Non-pigmented ciliary epithelial cell (primary cell): ENCODE measurements around the gene DBNDD2.

Experiments used
- DNase-seq: peaks from one replicate; pipeline ENCODE4 v3.0.0-alpha.2; 2010; ENCODE audit warnings: low read depth

The DBNDD2 gene, protein sequence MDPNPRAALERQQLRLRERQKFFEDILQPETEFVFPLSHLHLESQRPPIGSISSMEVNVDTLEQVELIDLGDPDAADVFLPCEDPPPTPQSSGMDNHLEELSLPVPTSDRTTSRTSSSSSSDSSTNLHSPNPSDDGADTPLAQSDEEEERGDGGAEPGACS

DNA sequence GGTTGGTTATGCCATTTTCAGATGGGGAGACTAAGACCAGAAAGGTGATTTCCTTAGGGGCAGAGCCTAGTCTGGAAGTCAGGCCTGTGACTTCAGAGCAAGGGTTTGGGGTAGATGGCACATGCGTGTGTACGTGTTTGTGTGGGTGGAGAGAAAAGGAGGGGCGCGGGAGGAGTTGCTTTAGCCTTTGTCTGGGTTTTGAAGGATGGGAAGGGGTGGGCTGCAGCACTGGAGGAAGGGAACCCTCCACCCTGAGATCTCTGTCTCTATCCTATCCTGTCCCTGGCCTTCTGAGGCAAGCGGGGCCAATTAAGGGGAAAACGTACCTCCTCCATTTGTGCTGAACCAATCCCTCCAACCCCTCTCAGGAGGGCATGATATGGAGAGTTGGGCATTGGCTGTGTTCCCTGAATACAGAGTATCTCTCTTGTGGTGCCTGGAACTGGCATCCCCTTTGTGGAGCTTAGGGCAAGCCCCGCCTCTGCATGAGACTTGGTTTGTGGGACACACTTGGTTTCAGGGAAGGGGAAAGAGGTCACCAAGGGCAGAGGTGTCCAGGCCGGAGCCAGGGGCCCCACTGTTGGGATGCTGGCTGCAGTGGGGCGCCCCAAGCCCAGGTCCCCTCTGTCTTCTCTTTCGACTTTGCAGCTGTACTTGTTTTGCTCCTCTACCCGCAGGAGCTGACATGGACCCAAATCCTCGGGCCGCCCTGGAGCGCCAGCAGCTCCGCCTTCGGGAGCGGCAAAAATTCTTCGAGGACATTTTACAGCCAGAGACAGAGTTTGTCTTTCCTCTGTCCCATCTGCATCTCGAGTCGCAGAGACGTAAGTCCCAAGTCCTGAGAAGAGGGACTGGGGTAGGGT, at the start of gene DBNDD2:
Gene DBNDD2, plus strand, starts transcription at position 507 of the 863 bp plus-strand sequence. Its CDS starts 179 bp downstream, at position 686.
- DNase-seq, result no peak

- DNase-seq, result no peak
Observed at GRCh38 chr20:45359069-45359405, 49.1 kb upstream of the DBNDD2 start.

DNA sequence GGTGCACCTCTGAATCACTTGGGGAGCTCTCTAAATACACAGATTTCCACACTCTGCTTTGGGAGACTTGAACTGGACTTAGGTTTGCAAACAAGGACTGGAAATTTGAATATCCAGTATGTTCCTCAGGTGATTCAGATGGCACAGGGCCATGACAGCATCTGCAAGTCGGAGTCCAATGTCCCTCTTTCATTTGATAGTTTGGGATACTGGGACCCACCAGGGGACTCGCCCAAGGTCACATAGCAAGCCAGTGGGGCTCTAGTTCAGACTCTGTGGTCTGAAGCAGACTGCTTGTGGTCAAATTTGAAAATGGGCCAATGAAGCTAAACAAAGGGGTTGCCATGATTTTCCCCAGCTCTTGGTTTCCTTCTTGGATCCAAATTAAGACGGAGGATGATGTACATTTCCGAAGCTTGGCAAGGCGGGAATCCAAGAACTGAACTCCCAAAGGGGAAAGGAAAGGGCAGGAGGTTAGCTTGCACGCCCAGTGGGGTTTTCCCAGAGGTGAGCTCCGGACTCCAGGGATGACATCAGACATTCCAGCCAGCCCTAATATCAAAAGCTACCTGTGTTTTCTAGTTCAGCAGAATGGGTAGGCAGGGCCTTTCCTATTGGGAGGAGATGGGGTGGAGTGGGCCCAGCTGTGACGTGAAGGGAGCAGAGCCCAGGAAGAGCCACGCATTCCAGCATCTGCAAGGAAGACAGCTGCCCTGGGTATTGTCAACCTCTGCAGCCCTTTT, 48.5 kb upstream of the DBNDD2 start:
- DNase-seq, result no peak

DNA sequence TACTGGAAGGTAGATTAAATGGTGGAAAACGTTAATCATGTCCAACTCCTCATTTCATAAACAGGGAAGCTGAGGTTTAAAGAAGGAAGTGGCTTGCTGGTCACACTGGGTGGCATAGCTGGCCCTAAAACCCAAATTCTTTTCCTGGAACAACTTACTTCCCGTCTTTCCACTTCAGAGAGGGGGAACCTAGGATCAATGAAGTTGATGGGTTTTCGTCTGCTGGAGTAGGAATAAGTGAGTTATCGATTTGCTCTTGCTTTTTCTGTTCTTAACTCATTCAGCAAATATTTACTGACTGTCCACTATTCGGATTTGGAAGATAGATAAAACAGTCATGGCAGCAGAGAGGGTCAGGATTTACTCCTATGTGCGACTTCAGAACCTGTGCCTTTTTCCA, 46.3 kb upstream of the DBNDD2 start:
- no peak for DNase-seq

GRCh38 chr20:45362804-45363610, 45.1 kb upstream of the DBNDD2 start, which contains the start of gene SYS1:
TSS of gene SYS1 (plus strand) at chr20:45363156. CDS start at chr20:45363532, 376 bp downstream.
- DNase-seq, result peak; percentile 95

- DNase-seq, result no peak
Observed at GRCh38 chr20:45363611-45364492, 44.2 kb upstream of the DBNDD2 start.

DNA sequence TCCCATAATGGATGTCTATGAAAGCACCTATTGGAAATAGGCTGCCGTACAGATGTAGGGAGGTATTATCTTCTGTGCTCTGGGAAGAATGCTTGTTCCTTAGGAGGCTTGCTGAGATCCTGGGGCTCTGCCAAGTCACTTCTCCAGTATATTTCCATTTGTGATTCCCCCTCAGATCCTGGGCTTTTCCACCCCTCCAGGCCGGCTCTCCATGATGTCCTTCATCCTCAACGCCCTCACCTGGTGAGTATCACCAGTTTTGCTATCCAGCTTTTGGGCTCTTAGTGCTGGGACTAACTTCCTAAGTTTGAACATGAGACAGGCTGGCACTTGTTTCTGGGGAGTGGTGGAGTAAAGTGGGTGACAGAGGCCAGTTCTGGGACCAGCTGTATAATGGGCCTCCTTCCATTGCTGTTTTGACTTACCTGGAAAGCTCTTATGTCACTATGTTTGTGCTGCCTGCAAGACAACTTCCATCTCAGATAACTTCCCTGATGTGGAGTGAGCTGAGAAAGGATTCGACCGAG, 42.6 kb upstream of the DBNDD2 start:
- DNase-seq, result no peak

GRCh38 chr20:45366192-45366591, 41.9 kb upstream of the DBNDD2 start:
- DNase-seq, result no peak

GRCh38 chr20:45366631-45367030, 41.5 kb upstream of the DBNDD2 start:
- DNase-seq, result no peak

DNA sequence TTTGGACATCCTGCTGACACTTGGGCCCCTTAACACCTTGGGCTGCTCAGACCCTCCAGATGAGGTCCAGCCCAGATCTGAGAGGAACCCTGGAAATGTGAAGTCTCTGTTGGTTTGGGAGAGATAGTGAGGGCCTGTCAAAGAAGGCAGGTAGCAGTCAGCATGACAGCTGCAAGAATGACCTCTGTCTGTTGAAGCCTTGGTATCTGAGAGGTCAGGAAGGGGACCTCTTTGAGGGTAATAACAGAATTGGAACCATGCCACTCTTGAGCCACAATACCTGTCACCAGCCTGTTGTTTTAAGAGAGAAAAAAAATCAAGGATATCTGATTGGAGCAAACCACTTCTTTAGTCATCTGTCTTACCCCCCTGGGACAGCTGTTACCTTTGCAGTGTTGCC, 41.0 kb upstream of the DBNDD2 start:
- DNase-seq, result no peak

GRCh38 chr20:45368221-45368980, 39.7 kb upstream of the DBNDD2 start:
- no peak for DNase-seq

DNA sequence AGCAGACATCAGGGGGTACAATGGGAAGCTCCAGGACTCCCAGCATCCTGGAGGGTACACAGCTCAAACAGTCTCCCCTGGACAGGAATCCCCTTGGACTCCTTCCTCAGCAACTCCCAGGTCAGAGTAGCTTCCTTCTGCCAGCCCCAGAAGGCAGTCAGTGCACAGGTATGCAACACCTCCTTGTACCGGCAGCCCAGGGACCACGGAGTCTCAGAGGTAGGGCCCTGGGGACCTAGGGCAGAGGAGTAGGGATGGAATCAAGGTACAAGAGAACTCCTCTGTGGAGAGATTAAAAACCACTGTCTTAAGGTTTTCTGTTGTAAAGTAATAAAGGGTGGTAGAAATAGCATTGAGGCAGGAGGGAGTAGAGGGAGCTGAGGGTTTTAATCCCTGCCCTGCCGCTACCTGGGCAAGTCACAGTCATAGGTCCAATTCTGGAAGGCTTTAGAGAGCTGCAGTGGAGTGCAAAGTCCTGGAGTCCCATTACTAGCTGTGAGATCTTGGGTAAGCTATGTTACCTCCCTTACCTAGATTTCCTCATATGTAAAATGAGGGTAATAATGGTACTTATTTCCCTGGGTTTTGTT, 37.4 kb upstream of the DBNDD2 start:
- DNase-seq, result no peak

GRCh38 chr20:45372241-45372640, 35.8 kb upstream of the DBNDD2 start:
- DNase-seq, result no peak

DNA sequence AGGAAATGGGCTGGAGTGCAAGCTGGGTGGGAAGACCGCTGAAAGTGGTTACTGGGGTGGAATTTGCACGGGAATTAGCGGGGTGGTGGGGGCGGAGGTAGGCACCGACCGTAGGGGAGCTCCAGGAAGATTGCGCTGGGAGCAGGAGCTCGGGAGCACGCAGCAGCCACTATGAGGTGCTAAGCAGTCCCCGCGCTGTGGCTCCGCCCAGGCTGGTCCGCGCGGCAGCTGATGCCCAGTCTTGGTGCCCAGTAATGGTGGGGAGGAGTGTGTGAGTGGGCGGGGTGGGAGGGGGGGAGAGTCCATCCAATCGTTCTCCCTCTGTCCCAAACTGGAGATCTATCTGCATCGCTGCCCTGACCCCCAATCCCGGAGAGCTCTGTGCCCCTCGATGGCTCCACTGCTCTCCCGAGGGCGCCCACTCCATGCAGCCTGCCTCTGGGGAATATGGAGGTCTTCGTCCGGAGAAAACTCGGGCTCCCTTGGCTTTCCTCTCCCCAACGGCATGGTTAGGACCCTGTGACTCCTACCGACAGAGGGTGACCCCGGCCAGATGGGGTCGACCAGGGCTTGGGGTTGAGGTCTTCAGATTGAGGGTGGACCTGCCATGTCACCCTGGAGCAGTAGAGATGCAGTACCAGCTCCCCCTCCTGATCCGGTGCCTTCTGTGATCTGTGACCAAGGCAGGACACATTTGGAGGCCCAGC, 35.3 kb upstream of the DBNDD2 start:
- no peak for DNase-seq

GRCh38 chr20:45373353-45374100, 34.6 kb upstream of the DBNDD2 start:
- no peak for DNase-seq

GRCh38 chr20:45374101-45374467, 34.0 kb upstream of the DBNDD2 start:
- no peak for DNase-seq

DNA sequence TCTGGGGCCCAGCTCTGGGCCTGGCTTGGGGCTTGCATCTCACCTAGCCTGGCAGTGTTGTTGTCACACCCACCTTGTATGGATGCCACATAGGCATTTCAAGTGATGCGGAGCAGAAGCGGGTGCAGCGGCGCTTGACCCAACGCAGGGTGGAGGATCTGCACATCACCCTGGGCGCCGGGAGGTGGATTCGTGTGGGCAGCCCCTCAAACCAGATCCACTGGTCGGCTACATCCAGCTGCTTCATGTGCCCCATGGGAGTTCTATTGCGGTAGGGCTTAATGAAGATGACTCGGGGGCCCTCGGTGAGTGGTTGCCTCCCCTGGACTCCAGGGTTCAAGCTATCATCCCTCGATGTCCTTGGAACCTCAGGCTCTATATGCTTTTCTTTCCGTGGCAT, 33.1 kb upstream of the DBNDD2 start:
- DNase-seq, result no peak

DNA sequence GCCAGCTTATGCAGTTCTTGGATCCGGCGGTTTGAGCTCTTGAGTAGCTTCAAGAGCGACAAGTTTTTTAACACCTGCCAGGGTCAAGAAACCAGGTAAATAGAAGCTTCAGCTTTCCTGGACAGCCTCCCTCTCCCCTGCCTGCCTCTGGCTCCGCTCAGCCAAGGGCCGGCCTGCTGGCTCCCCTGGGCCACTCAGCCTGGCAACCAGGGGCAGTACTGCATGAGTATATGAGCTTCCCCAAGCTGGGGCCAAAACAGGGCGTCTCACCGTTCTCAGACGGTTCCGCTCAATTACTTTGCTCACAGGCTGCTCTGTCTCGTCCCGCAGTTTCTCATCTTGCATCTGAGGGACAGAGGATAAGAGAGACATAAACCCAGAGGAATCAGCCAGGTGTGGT, 30.8 kb upstream of the DBNDD2 start:
- DNase-seq, result no peak
